Stimulated activated CD8-positive, alpha-beta memory T cell treated with anti-CD3 and anti-CD28 coated beads, Interleukin-12 subunit alpha, Interleukin-12 subunit beta, amount 100 ng/mL, for 1 hour (primary cell): ENCODE measurements around the gene CYP24A1.

Experiments used
- DNase-seq: peaks from one replicate; pipeline ENCODE4 v3.0.0-alpha.2; 2020; ENCODE audit warnings: low read depth

CYP24A1 gene

GRCh38 chr20:54172856-54173652 lies 732 bp downstream of the CYP24A1 start:
- no peak for DNase-seq

- DNase-seq: no peak
Measured at GRCh38 chr20:54172532-54172855, 1.3 kb downstream of the CYP24A1 start.

- no peak for DNase-seq
Measured at GRCh38 chr20:54170963-54171362, 2.8 kb downstream of the CYP24A1 start.

- DNase-seq: no peak
Measured at GRCh38 chr20:54170026-54170471, 3.7 kb downstream of the CYP24A1 start.

GRCh38 chr20:54168961-54169862 lies 4.6 kb downstream of the CYP24A1 start:
- no peak for DNase-seq

GRCh38 chr20:54167909-54168872 lies 5.6 kb downstream of the CYP24A1 start:
- no peak for DNase-seq

GRCh38 chr20:54166987-54167662 lies 6.7 kb downstream of the CYP24A1 start:
- no peak for DNase-seq

- DNase-seq: no peak
Measured at GRCh38 chr20:54165803-54166202, 8.0 kb downstream of the CYP24A1 start.

- no peak for DNase-seq
Measured at GRCh38 chr20:54165014-54165413, 8.8 kb downstream of the CYP24A1 start.

- DNase-seq: no peak
Measured at GRCh38 chr20:54163402-54163801, 10.4 kb downstream of the CYP24A1 start.

GRCh38 chr20:54162378-54163009 lies 11.3 kb downstream of the CYP24A1 start:
- DNase-seq: no peak

- DNase-seq: no peak
Measured at GRCh38 chr20:54161821-54162149, 12.0 kb downstream of the CYP24A1 start.

GRCh38 chr20:54161008-54161820 lies 12.6 kb downstream of the CYP24A1 start:
- no peak for DNase-seq

- DNase-seq: no peak
Measured at GRCh38 chr20:54160065-54161007, 13.4 kb downstream of the CYP24A1 start.

GRCh38 chr20:54158856-54159418 lies 14.8 kb downstream of the CYP24A1 start:
- DNase-seq: no peak

GRCh38 chr20:54158226-54158625 lies 15.6 kb downstream of the CYP24A1 start:
- DNase-seq: no peak

GRCh38 chr20:54156981-54157835 lies 16.6 kb downstream of the CYP24A1 start:
- no peak for DNase-seq

- no peak for DNase-seq
Measured at GRCh38 chr20:54156522-54156921, 17.3 kb downstream of the CYP24A1 start.
